ENCODE results near the gene PRICKLE3.

PRICKLE3 gene

GRCh38 chrX:49214416-49214815, 28.2 kb upstream of the PRICKLE3 start:
- TF ChIP-seq CTCF (IDR thresholded peaks at IDR 0.05; ENCODE audit: extremely low read depth, missing control alignments) = no peak
- DNase-seq (ENCODE audit: low spot score) = no peak

- DNase-seq (ENCODE audit: low spot score) = no peak
- TF ChIP-seq CTCF (IDR thresholded peaks at IDR 0.05; ENCODE audit: extremely low read depth, missing control alignments) = no peak
Observed at GRCh38 chrX:49212861-49213260, 26.7 kb upstream of the PRICKLE3 start.

GRCh38 chrX:49212209-49212608, 26.0 kb upstream of the PRICKLE3 start:
- no peak for DNase-seq (ENCODE audit: low spot score)
- TF ChIP-seq CTCF (IDR thresholded peaks at IDR 0.05; ENCODE audit: extremely low read depth, missing control alignments) = no peak

- no peak for TF ChIP-seq CTCF (IDR thresholded peaks at IDR 0.05; ENCODE audit: extremely low read depth, missing control alignments)
Observed at GRCh38 chrX:49211074-49211473, 24.9 kb upstream of the PRICKLE3 start.

GRCh38 chrX:49210406-49210805, 24.2 kb upstream of the PRICKLE3 start:
- DNase-seq (ENCODE audit: low spot score) = no peak
- no peak for TF ChIP-seq CTCF (IDR thresholded peaks at IDR 0.05; ENCODE audit: extremely low read depth, missing control alignments)

More at GRCh38 chrX:49211074-49211473, 24.9 kb upstream of the PRICKLE3 start:
- DNase-seq (ENCODE audit: low spot score) = no peak

- no peak for TF ChIP-seq CTCF (IDR thresholded peaks at IDR 0.05; ENCODE audit: extremely low read depth, missing control alignments)
- DNase-seq (ENCODE audit: low spot score) = no peak
Observed at GRCh38 chrX:49209434-49210251, 23.5 kb upstream of the PRICKLE3 start.

GRCh38 chrX:49208399-49208798, 22.2 kb upstream of the PRICKLE3 start:
- TF ChIP-seq CTCF (IDR thresholded peaks at IDR 0.05; ENCODE audit: extremely low read depth, missing control alignments) = no peak
- DNase-seq (ENCODE audit: low spot score) = no peak
